CD4-positive, alpha-beta T cell treated with Interleukin-4 for 1 hour (primary cell): ENCODE results near the gene ZBTB7B.

Source experiments
- DNase-seq, 2 donors: peaks; one replicate each; pipeline ENCODE4 v3.0.0-alpha.2; 2020 to 2022

Gene ZBTB7B

GRCh38 chr1:155002464-155003226, at the start of gene ZBTB7B:
Gene ZBTB7B, plus strand, starts transcription at chr1:155002802. Its CDS starts 11,859 bp downstream, at chr1:155014661.
- no peak for DNase-seq

GRCh38 chr1:154953611-154954038, 49.0 kb upstream of the ZBTB7B start:
- no peak for DNase-seq

- DNase-seq: no peak
Observed at GRCh38 chr1:154954541-154954940, 48.1 kb upstream of the ZBTB7B start.

- DNase-seq: peak; percentile 98 to 99
Observed at GRCh38 chr1:154955039-154955717, 47.4 kb upstream of the ZBTB7B start.

GRCh38 chr1:154955718-154956543, 46.7 kb upstream of the ZBTB7B start, which contains the start of gene PBXIP1:
Gene PBXIP1, minus strand, starts transcription at chr1:154956099. Its CDS starts 2,378 bp downstream, at chr1:154953721.
- peak; percentile 94 to 97 for DNase-seq

- DNase-seq: no peak
Observed at GRCh38 chr1:154956544-154956941, 46.1 kb upstream of the ZBTB7B start.

- DNase-seq: no peak
Observed at GRCh38 chr1:154957091-154957657, 45.4 kb upstream of the ZBTB7B start.

- no peak for DNase-seq
Observed at GRCh38 chr1:154958036-154958435, 44.6 kb upstream of the ZBTB7B start.

- DNase-seq: no peak
Observed at GRCh38 chr1:154958681-154959425, 43.7 kb upstream of the ZBTB7B start.

GRCh38 chr1:154959426-154959780, 43.2 kb upstream of the ZBTB7B start:
- no peak for DNase-seq

GRCh38 chr1:154960446-154961136, 42.0 kb upstream of the ZBTB7B start:
- DNase-seq: no peak

GRCh38 chr1:154961207-154962155, 41.1 kb upstream of the ZBTB7B start, which contains the start of gene PYGO2:
Gene PYGO2, minus strand, starts transcription at chr1:154961782. Its CDS starts 206 bp downstream, at chr1:154961576.
- DNase-seq: peak; percentile 78 to 85

GRCh38 chr1:154962156-154962749, 40.3 kb upstream of the ZBTB7B start:
- DNase-seq: no peak

GRCh38 chr1:154962795-154963330, 39.7 kb upstream of the ZBTB7B start:
- no peak for DNase-seq

GRCh38 chr1:154963643-154964042, 39.0 kb upstream of the ZBTB7B start:
- DNase-seq: no peak

GRCh38 chr1:154964359-154964758, 38.2 kb upstream of the ZBTB7B start:
- DNase-seq: no peak

- no peak for DNase-seq
Observed at GRCh38 chr1:154966111-154966510, 36.5 kb upstream of the ZBTB7B start.

GRCh38 chr1:154967331-154967950, 35.2 kb upstream of the ZBTB7B start:
- no peak for DNase-seq

GRCh38 chr1:154968731-154969130, 33.9 kb upstream of the ZBTB7B start:
- no peak for DNase-seq
